Measurements from ENCODE around the gene PPP2R5C. TPM values are rescaled to one million over a fixed set of nuclear protein-coding genes. Genes with fewer than 3 reads are reported as not detected.

Gene PPP2R5C
- total RNA-seq, 2 donors from 2014 or later, result 146 to 153 TPM

- no peak for DNase-seq
- Histone ChIP-seq H3K27me3 (no peaks in the 10 kb centered on the region), H3K9me3 (no peaks in the 10 kb centered on the region), H3K27ac (no peak overlapping the region), H3K36me3 (no peaks in the 10 kb centered on the region), H3K4me3 (no peak overlapping the region), H3K9ac (ENCODE audit: low read depth in 2 of 2, low read length in 2 of 2) (no peak overlapping the region), H3K4me1 (no peaks in the 10 kb centered on the region)
- no peak for TF ChIP-seq CTCF (IDR thresholded peaks at IDR 0.05)
- intact Hi-C loops (cut with DNase I), result no loop called here
Observed at GRCh38 chr14:101844219-101844618, 82.7 kb downstream of the PPP2R5C start.

- no peaks in the 10 kb centered on the region for H3K36me3 ChIP-seq
- H3K4me1 ChIP-seq, result no peaks in the 10 kb centered on the region
- DNase-seq, result no peak
- no peak overlapping the region for H3K4me3 ChIP-seq
- no peak overlapping the region for H3K9ac ChIP-seq (ENCODE audit: low read depth in 2 of 2, low read length in 2 of 2)
- intact Hi-C loops (cut with DNase I), result no loop called here
- H3K27me3 ChIP-seq, result no peaks in the 10 kb centered on the region
- no peak for TF ChIP-seq CTCF (IDR thresholded peaks at IDR 0.05)
- no peak overlapping the region for H3K27ac ChIP-seq
- H3K9me3 ChIP-seq, result no peaks in the 10 kb centered on the region
Observed at GRCh38 chr14:101844751-101845150, 83.2 kb downstream of the PPP2R5C start.

GRCh38 chr14:101845496-101845895, 84.0 kb downstream of the PPP2R5C start:
- no peak overlapping the region for H3K9ac ChIP-seq (ENCODE audit: low read depth in 2 of 2, low read length in 2 of 2)
- no peaks in the 10 kb centered on the region for H3K36me3 ChIP-seq
- H3K4me1 ChIP-seq, result no peaks in the 10 kb centered on the region
- no peak overlapping the region for H3K4me3 ChIP-seq
- no peaks in the 10 kb centered on the region for H3K27me3 ChIP-seq
- no peak overlapping the region for H3K27ac ChIP-seq
- DNase-seq, result no peak
- H3K9me3 ChIP-seq, result no peaks in the 10 kb centered on the region
- TF ChIP-seq CTCF (IDR thresholded peaks at IDR 0.05), result no peak
- intact Hi-C loops (cut with DNase I), result no loop called here

- Histone ChIP-seq H3K36me3 (no peaks in the 10 kb centered on the region), H3K4me1 (no peaks in the 10 kb centered on the region), H3K27ac (no peak overlapping the region), H3K9me3 (no peaks in the 10 kb centered on the region), H3K4me3 (no peak overlapping the region), H3K27me3 (no peaks in the 10 kb centered on the region), H3K9ac (ENCODE audit: low read depth in 2 of 2, low read length in 2 of 2) (no peak overlapping the region)
- TF ChIP-seq CTCF (IDR thresholded peaks at IDR 0.05), result no peak
- intact Hi-C loops (cut with DNase I), result no loop called here
- no peak for DNase-seq
Observed at GRCh38 chr14:101845896-101846295, 84.4 kb downstream of the PPP2R5C start.

GRCh38 chr14:101849125-101849524, 87.6 kb downstream of the PPP2R5C start:
- Histone ChIP-seq H3K27ac (no peak overlapping the region), H3K4me3 (no peak overlapping the region), H3K9me3 (no peaks in the 10 kb centered on the region), H3K4me1 (peaks cover 7% of the 10 kb centered on the region), H3K27me3 (no peaks in the 10 kb centered on the region), H3K36me3 (no peaks in the 10 kb centered on the region), H3K9ac (ENCODE audit: low read depth in 2 of 2, low read length in 2 of 2) (no peak overlapping the region)
- TF ChIP-seq CTCF (IDR thresholded peaks at IDR 0.05), result no peak
- intact Hi-C loops (cut with DNase I), result no loop called here
- peak; percentile 47 for DNase-seq

GRCh38 chr14:101849640-101850039, 88.1 kb downstream of the PPP2R5C start:
- no peak for DNase-seq
- Histone ChIP-seq H3K4me1 (peaks cover 11% of the 10 kb centered on the region), H3K9me3 (no peaks in the 10 kb centered on the region), H3K36me3 (no peaks in the 10 kb centered on the region), H3K27ac (no peak overlapping the region), H3K27me3 (no peaks in the 10 kb centered on the region), H3K4me3 (no peak overlapping the region), H3K9ac (ENCODE audit: low read depth in 2 of 2, low read length in 2 of 2) (no peak overlapping the region)
- intact Hi-C loops (cut with DNase I), result no loop called here
- no peak for TF ChIP-seq CTCF (IDR thresholded peaks at IDR 0.05)

All from colonic mucosa (tissue), 4 donors.